ENCODE results near the gene TACR2. TPM values are rescaled to one million over a fixed set of nuclear protein-coding genes. Genes with fewer than 3 reads are reported as not detected.

The TACR2 gene
- polyA plus RNA-seq, 1 experiment: not detected

- Histone ChIP-seq H3K9me3 (ENCODE audit: control insufficient read depth, insufficient read depth, low read length) (no peaks in the 10 kb centered on the region; the same call in 1 of the 2 replicates), H3K4me3 (ENCODE audit: low read depth, low read length) (peak overlapping the region; percentile 53), H3K27ac (ENCODE audit: low read depth, low read length) (peak overlapping the region; percentile 31), H3K27me3 (ENCODE audit: control insufficient read depth, insufficient read depth, low read length) (peaks cover under 1% of the 10 kb centered on the region)
- no peak for TF ChIP-seq CTCF (IDR thresholded peaks at IDR 0.05; ENCODE audit: low read depth, low read length)
- CTCF ChIA-PET: interaction anchor here (1.0 to 1.2 kb wide), 5 partner anchors 16 to 207 kb away, joined by 3 to 12 read pairs (median 7); no protein-coding TSS in a partner anchor
- no peak for DNase-seq (ENCODE audit: low read depth, low spot score)
- POLR2A ChIA-PET: interaction anchor here (1.0 kb wide), 1 partner anchor 13 kb away, joined by 3 read pairs; no protein-coding TSS in a partner anchor
Measured at GRCh38 chr10:69409176-69409495, 7.6 kb downstream of the TACR2 start.

GRCh38 chr10:69408318-69409175 lies 8.2 kb downstream of the TACR2 start:
- CTCF ChIA-PET: interaction anchor here (0.5 to 2.0 kb wide), 28 partner anchors 8 to 505 kb away, joined by 3 to 17 read pairs (median 4); partner anchors contain the start of gene TACR2
- H3K27ac ChIP-seq (ENCODE audit: low read depth, low read length): peak overlapping the region; percentile 31

GRCh38 chr10:69407621-69408301 lies 9.0 kb downstream of the TACR2 start:
- no peak overlapping the region for H3K27ac ChIP-seq (ENCODE audit: low read depth, low read length)
- DNase-seq (ENCODE audit: low read depth, low spot score): no peak
- no peaks in the 10 kb centered on the region for H3K27me3 ChIP-seq (ENCODE audit: control insufficient read depth, insufficient read depth, low read length)
- no peak; the same call in 1 of the 2 replicates for TF ChIP-seq CTCF (IDR thresholded peaks at IDR 0.05; ENCODE audit: low read depth, low read length)
- ChIA-PET POLR2A (interaction anchor here (1.0 kb wide), 1 partner anchor 14 kb away, joined by 3 read pairs; no protein-coding TSS in a partner anchor), CTCF (interaction anchor here (0.5 to 2.0 kb wide), 32 partner anchors 8 to 506 kb away, joined by 3 to 17 read pairs (median 4); partner anchors contain the start of gene TACR2)
- H3K4me3 ChIP-seq (ENCODE audit: low read depth, low read length): no peak overlapping the region
- no peaks in the 10 kb centered on the region; the same call in 1 of the 2 replicates for H3K9me3 ChIP-seq (ENCODE audit: control insufficient read depth, insufficient read depth, low read length)

More at GRCh38 chr10:69408318-69409175, 8.2 kb downstream of the TACR2 start:
- Histone ChIP-seq H3K4me3 (ENCODE audit: low read depth, low read length) (peak overlapping the region; percentile 53), H3K9me3 (ENCODE audit: control insufficient read depth, insufficient read depth, low read length) (no peaks in the 10 kb centered on the region; the same call in 1 of the 2 replicates), H3K27me3 (ENCODE audit: control insufficient read depth, insufficient read depth, low read length) (no peaks in the 10 kb centered on the region)
- peak; percentile 85 for DNase-seq (ENCODE audit: low read depth, low spot score)
- peak; percentile 67 for TF ChIP-seq CTCF (IDR thresholded peaks at IDR 0.05; ENCODE audit: low read depth, low read length)
- POLR2A ChIA-PET: interaction anchor here (1.0 kb wide), 1 partner anchor 13 kb away, joined by 3 read pairs; no protein-coding TSS in a partner anchor

GRCh38 chr10:69406816-69407580 lies 9.7 kb downstream of the TACR2 start:
- Histone ChIP-seq H3K27me3 (ENCODE audit: control insufficient read depth, insufficient read depth, low read length) (no peaks in the 10 kb centered on the region), H3K4me3 (ENCODE audit: low read depth, low read length) (no peak overlapping the region), H3K9me3 (ENCODE audit: control insufficient read depth, insufficient read depth, low read length) (no peaks in the 10 kb centered on the region; the same call in 1 of the 2 replicates), H3K27ac (ENCODE audit: low read depth, low read length) (no peak overlapping the region)
- no peak for DNase-seq (ENCODE audit: low read depth, low spot score)
- CTCF ChIA-PET: interaction anchor here (0.9 to 2.0 kb wide), 11 partner anchors 9 to 169 kb away, joined by 3 to 17 read pairs (median 5); partner anchors contain the start of gene TACR2
- POLR2A ChIA-PET: no interaction called here
- TF ChIP-seq CTCF (IDR thresholded peaks at IDR 0.05; ENCODE audit: low read depth, low read length): no peak
